SK-N-SH (cell line): Measurements from ENCODE around the gene PARD6A. TPM values are rescaled to one million over a fixed set of nuclear protein-coding genes. Genes with fewer than 3 reads are reported as not detected.

Experiments
- CTCF ChIA-PET: fragments of 300-600, 350-600 bp; formaldehyde crosslinking; extraction: SDS; loops from one replicate; lab custom pipeline; 2021; lab: Yijun Ruan, JAX
- POLR2A ChIA-PET: fragments of 350-600 bp; sonication (Branson Sonifier 250); formaldehyde crosslinking; extraction: SDS; loops from one replicate; lab custom pipeline; 2020; ENCODE audit warnings: antibody characterized with exemption, inconsistent platforms; lab: Yijun Ruan, JAX
- DNase-seq: peaks from one replicate; pipeline ENCODE4 v3.0.0; 2012
- H2AFZ ChIP-seq: fragments of 200-600 bp; sonication (generic); 2 replicates; pipeline ENCODE4 v1.8.1; 2016; ENCODE audit warnings: antibody characterized with exemption, mild to moderate bottlenecking, low read depth
- H3F3A ChIP-seq: fragments of 200-600 bp; sonication (generic); replicated peaks from 2 replicates; pipeline ENCODE3; 2016; ENCODE audit warnings: antibody characterized with exemption, mild to moderate bottlenecking; ENCODE audit not compliant: insufficient read depth
- H3K27ac ChIP-seq, 2 experiments: fragments of 200-500 bp in 1 of 2; fragments of 200-600 bp in 1 of 2; sonication (Bioruptor generic) in 1 of 2; sonication (generic), shearing (Covaris generic) in 1 of 2; 2 replicates each; pipeline versions ENCODE4 v1.5.1 to v1.6.1; 2014 to 2016; ENCODE audit warnings: low read depth in 2 of 2, inconsistent platforms in 1 of 2, low read length in 1 of 2, mild to moderate bottlenecking in 1 of 2, mixed read lengths in 1 of 2
- H3K27me3 ChIP-seq: fragments of 200-600 bp; sonication (generic), shearing (Covaris generic); 2 replicates; pipeline ENCODE4 v1.6.1; 2016; ENCODE audit warnings: mixed run types; ENCODE audit not compliant: insufficient read depth
- H3K36me3 ChIP-seq, 2 experiments: fragments of 200-500 bp in 1 of 2; fragments of 200-600 bp in 1 of 2; sonication (Bioruptor generic) in 1 of 2; sonication (generic) in 1 of 2; replicated peaks in 1 of 2; 2 replicates each; pipeline versions ENCODE3 to v1.5.1; 2014 to 2016; ENCODE audit warnings: low read length in 1 of 2, mild to moderate bottlenecking in 1 of 2; ENCODE audit not compliant: insufficient read depth in 2 of 2, control insufficient read depth in 1 of 2
- H3K4me1 ChIP-seq, 2 experiments: fragments of 200-500 bp in 1 of 2; fragments of 200-600 bp in 1 of 2; sonication (Bioruptor generic) in 1 of 2; sonication (generic), shearing (Covaris generic) in 1 of 2; 2 replicates each; pipeline versions ENCODE4 v1.5.1 to v1.6.1; 2014 to 2016; ENCODE audit warnings: low read depth in 1 of 2, low read length in 1 of 2, mixed run types in 1 of 2; ENCODE audit not compliant: insufficient read depth in 2 of 2, control insufficient read depth in 1 of 2
- H3K4me2 ChIP-seq: fragments of 200-600 bp; sonication (generic), shearing (Covaris generic); 2 replicates; pipeline ENCODE4 v1.6.1; 2017; ENCODE audit warnings: mixed run types
- H3K4me3 ChIP-seq, 2 experiments: fragments of 200-500 bp in 1 of 2; fragments of 200-600 bp in 1 of 2; sonication (Bioruptor generic) in 1 of 2; sonication (generic), shearing (Covaris generic) in 1 of 2; 2 replicates each; pipeline versions ENCODE4 v1.5.1 to v1.8.1; 2014 to 2016; ENCODE audit warnings: low read depth in 2 of 2, inconsistent platforms in 1 of 2, low read length in 1 of 2, mild to moderate bottlenecking in 1 of 2, mixed read lengths in 1 of 2, moderate library complexity in 1 of 2
- H3K79me2 ChIP-seq: fragments of 200-600 bp; sonication (generic); 2 replicates; pipeline ENCODE4 v1.8.1; 2017; ENCODE audit warnings: mild to moderate bottlenecking; ENCODE audit not compliant: insufficient read depth
- H3K9ac ChIP-seq: fragments of 200-600 bp; sonication (generic); 2 replicates; pipeline ENCODE4 v1.6.1; 2017; ENCODE audit warnings: mixed run types
- H3K9me2 ChIP-seq: fragments of 200-600 bp; sonication (generic); 2 replicates; pipeline ENCODE4 v1.6.1; 2017; ENCODE audit warnings: mixed run types
- H3K9me3 ChIP-seq: fragments of 200-600 bp; sonication (generic); 2 replicates; pipeline ENCODE4 v1.6.1; 2017; ENCODE audit warnings: mixed run types, mild to moderate bottlenecking, moderate library complexity
- H4K20me1 ChIP-seq: fragments of 200-600 bp; sonication (generic); 2 replicates; pipeline ENCODE4 v1.6.1; 2017; ENCODE audit warnings: mild to moderate bottlenecking, mixed run types; ENCODE audit not compliant: insufficient read depth
- CTCF ChIP-seq: fragments of 200-600 bp; sonication (generic); IDR thresholded peaks from 2 replicates; pipeline ENCODE4 v1.6.1; 2017; ENCODE audit warnings: antibody characterized with exemption, mild to moderate bottlenecking, moderate library complexity
- ELF1 ChIP-seq: IDR thresholded peaks from 2 replicates; pipeline ENCODE4 v1.4.0; 2012
- EP300 ChIP-seq, 2 experiments: IDR thresholded peaks; 2 replicates each; pipeline versions ENCODE4 v1.4.0 to v1.6.1; 2012; ENCODE audit warnings: borderline replicate concordance in 1 of 2, low read depth in 1 of 2, low read length in 1 of 2
- EZH2phosphoT487 ChIP-seq: fragments of 200-600 bp; sonication (generic); IDR thresholded peaks from 2 replicates; pipeline ENCODE4 v1.6.1; 2017; ENCODE audit warnings: low read depth, mixed run types, mild to moderate bottlenecking, antibody characterized with exemption, moderate library complexity, borderline replicate concordance
- GABPA ChIP-seq: IDR thresholded peaks from 2 replicates; pipeline ENCODE4 v1.4.0; 2012; ENCODE audit warnings: low read depth, mild to moderate bottlenecking
- JUND ChIP-seq: IDR thresholded peaks from 2 replicates; pipeline ENCODE4 v1.4.0; 2012
- MEF2A ChIP-seq: IDR thresholded peaks from 2 replicates; pipeline ENCODE4 v1.4.0; 2012; ENCODE audit warnings: low read depth, borderline replicate concordance
- MXI1 ChIP-seq: IDR thresholded peaks from 2 replicates; pipeline ENCODE4 v1.6.1; 2012; ENCODE audit warnings: mild to moderate bottlenecking, low read depth, low read length, improper control_type of control experiment
- NRF1 ChIP-seq: IDR thresholded peaks from 2 replicates; pipeline ENCODE4 v1.6.1; 2012; ENCODE audit warnings: low read depth, mild to moderate bottlenecking, low read length
- RAD21 ChIP-seq: IDR thresholded peaks from 2 replicates; pipeline ENCODE4 v1.6.1; 2012; ENCODE audit warnings: mild to moderate bottlenecking, low read length
- RFX5 ChIP-seq: IDR thresholded peaks from 2 replicates; pipeline ENCODE4 v1.6.1; 2012; ENCODE audit warnings: mild to moderate bottlenecking, improper control_type of control experiment, low read length
- TEAD4 ChIP-seq: IDR thresholded peaks from 2 replicates; pipeline ENCODE4 v1.4.0; 2012; ENCODE audit warnings: mild to moderate bottlenecking, borderline replicate concordance; ENCODE audit not compliant: insufficient read depth
- YY1 ChIP-seq: IDR thresholded peaks from 2 replicates; pipeline ENCODE4 v1.4.0; 2012; ENCODE audit warnings: low read depth, mild to moderate bottlenecking
- WGBS: methylation state at CpG from one replicate; pipeline ENCODE4 v1.1.6; 2017; ENCODE audit warnings: low lambda C conversion rate; 5-methylcytosine and 5-hydroxymethylcytosine counted together
- polyA plus RNA-seq, 3 experiments: library from polyadenylated mRNA; depleted of rRNA; stranded (reverse); fragments of >200 nt; gene quantifications; 2 replicates each; pipeline ENCODE4 v1.2.3, GENCODE V29; 2012
- TF ChIP-seq, protein P1 (sequence below): IDR thresholded peaks from 2 replicates; pipeline ENCODE4 v1.4.0; 2012; ENCODE audit warnings: low read depth, borderline replicate concordance
- TF ChIP-seq, protein P2 (sequence below): fragments of 150-350 bp; IDR thresholded peaks from 2 replicates; pipeline ENCODE4 v1.6.1; 2017; ENCODE audit warnings: antibody characterized with exemption, low read length, low read depth, borderline replicate concordance

Gene PARD6A
- polyA plus RNA-seq, 1 of the 3 experiments (the other 2 are of a cell fraction): 9.0 TPM

DNA sequence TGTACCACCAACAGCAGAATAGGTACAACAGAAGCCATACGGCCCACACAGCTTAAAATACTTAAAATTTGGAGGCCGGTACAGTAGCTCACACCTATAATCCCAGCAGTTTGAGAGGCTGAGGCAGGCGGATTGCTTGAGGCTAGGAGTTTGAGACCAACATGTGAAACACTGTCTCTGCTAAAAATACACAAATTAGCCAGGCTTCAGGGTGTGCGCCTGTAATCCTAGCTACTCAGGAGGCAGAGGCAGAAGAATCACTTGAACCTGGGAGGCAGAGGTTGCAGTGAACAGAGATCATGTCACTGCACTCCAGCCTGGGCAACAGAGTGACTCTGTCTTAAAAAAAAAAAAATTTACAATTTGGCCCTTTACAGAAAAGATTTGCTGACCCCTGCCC is 41.4 kb downstream of the PARD6A start:
- Histone ChIP-seq H3K27ac (no peak overlapping the region), H4K20me1 (0 out of 2 replicates have a peak, but pooled peaks cover 10% of the 10 kb centered on the region), H3K27me3 (no peaks in the 10 kb centered on the region), H3K9me3 (peaks cover 5% of the 10 kb centered on the region; the same call in 1 of the 2 replicates), H3F3A (peaks cover 4% of the 10 kb centered on the region), H3K4me2 (no peak overlapping the region), H3K79me2 (peaks cover 80% of the 10 kb centered on the region), H3K4me3 (no peak overlapping the region), H3K36me3 (peaks cover 0 to 17% of the 10 kb centered on the region in 2 experiments), H2AFZ (no peak overlapping the region), H3K4me1 (peaks cover 0 to 3% of the 10 kb centered on the region in 2 experiments; a peak in 1 of 4 replicates), H3K9ac (no peak overlapping the region), H3K9me2 (no peaks in the 10 kb centered on the region)
- no peak for DNase-seq
- TF ChIP-seq TEAD4 (no peak), RAD21 (no peak), RFX5 (no peak), MXI1 (no peak), EP300 (IDR thresholded peaks at IDR 0.05; ENCODE audit: borderline replicate concordance in 1 of 2, low read depth in 1 of 2, low read length in 1 of 2) (no peak), YY1 (no peak)
- 93% methylated on average over 4 of the region's 4 CpGs for WGBS
- ChIA-PET POLR2A (interaction anchor here (0.7 kb wide), 1 partner anchor 208 kb away, joined by 3 read pairs; no protein-coding TSS in a partner anchor), CTCF (interaction anchor here (1.4 kb wide), 1 partner anchor 34 kb away, joined by 3 read pairs; no protein-coding TSS in a partner anchor)

DNA sequence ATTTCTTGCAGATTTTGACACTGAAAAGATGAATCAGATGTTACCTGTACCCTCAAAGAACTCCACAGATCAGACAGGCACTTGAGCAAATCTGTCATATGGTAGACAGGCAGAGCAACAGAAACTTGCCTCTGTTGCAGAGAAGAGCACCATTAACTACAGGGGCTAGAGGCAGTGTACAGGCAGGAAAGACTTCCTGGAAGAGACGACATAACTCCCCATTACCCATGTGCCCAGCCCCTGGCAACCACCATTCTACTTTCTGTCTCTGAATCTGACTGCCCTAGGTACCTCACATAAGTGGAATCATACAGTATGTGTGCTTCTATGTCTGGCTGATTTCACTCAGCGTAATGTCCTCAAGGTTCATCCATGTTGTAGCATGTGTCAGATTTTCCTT is 42.9 kb downstream of the PARD6A start:
- no peak overlapping the region for H3K27ac ChIP-seq
- H3K4me3 ChIP-seq: no peak overlapping the region
- H3K9me3 ChIP-seq: peaks cover 5% of the 10 kb centered on the region; the same call in 1 of the 2 replicates
- H3K27me3 ChIP-seq: no peaks in the 10 kb centered on the region
- no peak overlapping the region for H3K9ac ChIP-seq
- H3F3A ChIP-seq: peaks cover 4% of the 10 kb centered on the region
- no peak overlapping the region for H2AFZ ChIP-seq
- H3K79me2 ChIP-seq: peaks cover 89% of the 10 kb centered on the region
- peaks cover 0 to 7% of the 10 kb centered on the region in 2 experiments; a peak in 1 of 4 replicates for H3K4me1 ChIP-seq
- 0 out of 2 replicates have a peak, but pooled peaks cover 10% of the 10 kb centered on the region for H4K20me1 ChIP-seq
- POLR2A ChIA-PET: no interaction called here
- H3K36me3 ChIP-seq: peaks cover 0 to 13% of the 10 kb centered on the region in 2 experiments
- no peak overlapping the region for H3K4me2 ChIP-seq
- TF ChIP-seq, protein P1, sequence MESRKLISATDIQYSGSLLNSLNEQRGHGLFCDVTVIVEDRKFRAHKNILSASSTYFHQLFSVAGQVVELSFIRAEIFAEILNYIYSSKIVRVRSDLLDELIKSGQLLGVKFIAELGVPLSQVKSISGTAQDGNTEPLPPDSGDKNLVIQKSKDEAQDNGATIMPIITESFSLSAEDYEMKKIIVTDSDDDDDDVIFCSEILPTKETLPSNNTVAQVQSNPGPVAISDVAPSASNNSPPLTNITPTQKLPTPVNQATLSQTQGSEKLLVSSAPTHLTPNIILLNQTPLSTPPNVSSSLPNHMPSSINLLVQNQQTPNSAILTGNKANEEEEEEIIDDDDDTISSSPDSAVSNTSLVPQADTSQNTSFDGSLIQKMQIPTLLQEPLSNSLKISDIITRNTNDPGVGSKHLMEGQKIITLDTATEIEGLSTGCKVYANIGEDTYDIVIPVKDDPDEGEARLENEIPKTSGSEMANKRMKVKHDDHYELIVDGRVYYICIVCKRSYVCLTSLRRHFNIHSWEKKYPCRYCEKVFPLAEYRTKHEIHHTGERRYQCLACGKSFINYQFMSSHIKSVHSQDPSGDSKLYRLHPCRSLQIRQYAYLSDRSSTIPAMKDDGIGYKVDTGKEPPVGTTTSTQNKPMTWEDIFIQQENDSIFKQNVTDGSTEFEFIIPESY: no peak
- TF ChIP-seq JUND: no peak
- TF ChIP-seq CTCF: no peak
- TF ChIP-seq MEF2A: no peak
- TF ChIP-seq GABPA: no peak
- TF ChIP-seq EZH2phosphoT487: no peak
- TF ChIP-seq ELF1: no peak
- TF ChIP-seq, protein P2, sequence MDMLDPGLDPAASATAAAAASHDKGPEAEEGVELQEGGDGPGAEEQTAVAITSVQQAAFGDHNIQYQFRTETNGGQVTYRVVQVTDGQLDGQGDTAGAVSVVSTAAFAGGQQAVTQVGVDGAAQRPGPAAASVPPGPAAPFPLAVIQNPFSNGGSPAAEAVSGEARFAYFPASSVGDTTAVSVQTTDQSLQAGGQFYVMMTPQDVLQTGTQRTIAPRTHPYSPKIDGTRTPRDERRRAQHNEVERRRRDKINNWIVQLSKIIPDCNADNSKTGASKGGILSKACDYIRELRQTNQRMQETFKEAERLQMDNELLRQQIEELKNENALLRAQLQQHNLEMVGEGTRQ: no peak
- no peak for TF ChIP-seq YY1
- no peak for TF ChIP-seq NRF1
- WGBS: 69% methylated on average over 2 of the region's 2 CpGs
- no peaks in the 10 kb centered on the region for H3K9me2 ChIP-seq
- CTCF ChIA-PET: interaction anchor here (1.3 kb wide), 1 partner anchor 36 kb away, joined by 4 read pairs; no protein-coding TSS in a partner anchor
- DNase-seq: no peak
